Uterus (tissue), 2 donors: ENCODE data around the gene DNAH1.

Source experiments
- POLR2A ChIP-seq, 2 donors: fragments of 450-650 bp; IDR thresholded peaks; one replicate each; pipeline ENCODE4 v1.6.1; 2016; ENCODE audit warnings: antibody characterized with exemption in 2 of 2, mild to moderate bottlenecking in 1 of 2, moderate library complexity in 1 of 2
- TF ChIP-seq, protein P1 (sequence below), 4 experiments: fragments of 200-600 bp in 2 of 4; fragments of 450-650 bp in 2 of 4; sonication (generic) in 2 of 4; IDR thresholded peaks; one replicate each; pipeline ENCODE4 v1.5.1; 2016 to 2019; ENCODE audit warnings: antibody characterized with exemption in 4 of 4, mild to moderate bottlenecking in 2 of 4, moderate library complexity in 1 of 4

GRCh38 chr3:52281981-52282801 lies 33.9 kb upstream of the DNAH1 start:
- no peak for TF ChIP-seq POLR2A (IDR thresholded peaks at IDR 0.05)
- TF ChIP-seq, protein P1, sequence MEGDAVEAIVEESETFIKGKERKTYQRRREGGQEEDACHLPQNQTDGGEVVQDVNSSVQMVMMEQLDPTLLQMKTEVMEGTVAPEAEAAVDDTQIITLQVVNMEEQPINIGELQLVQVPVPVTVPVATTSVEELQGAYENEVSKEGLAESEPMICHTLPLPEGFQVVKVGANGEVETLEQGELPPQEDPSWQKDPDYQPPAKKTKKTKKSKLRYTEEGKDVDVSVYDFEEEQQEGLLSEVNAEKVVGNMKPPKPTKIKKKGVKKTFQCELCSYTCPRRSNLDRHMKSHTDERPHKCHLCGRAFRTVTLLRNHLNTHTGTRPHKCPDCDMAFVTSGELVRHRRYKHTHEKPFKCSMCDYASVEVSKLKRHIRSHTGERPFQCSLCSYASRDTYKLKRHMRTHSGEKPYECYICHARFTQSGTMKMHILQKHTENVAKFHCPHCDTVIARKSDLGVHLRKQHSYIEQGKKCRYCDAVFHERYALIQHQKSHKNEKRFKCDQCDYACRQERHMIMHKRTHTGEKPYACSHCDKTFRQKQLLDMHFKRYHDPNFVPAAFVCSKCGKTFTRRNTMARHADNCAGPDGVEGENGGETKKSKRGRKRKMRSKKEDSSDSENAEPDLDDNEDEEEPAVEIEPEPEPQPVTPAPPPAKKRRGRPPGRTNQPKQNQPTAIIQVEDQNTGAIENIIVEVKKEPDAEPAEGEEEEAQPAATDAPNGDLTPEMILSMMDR (IDR thresholded peaks at IDR 0.05) = no peak
